HepG2 (cell line): Measurements from ENCODE around the gene CDK15. TPM values are rescaled to one million over a fixed set of nuclear protein-coding genes. Genes with fewer than 3 reads are reported as not detected.
A peak's percentile ranks its signal among the peaks of the same experiment; 100 is the strongest.

Experiments
- CBFB ChIP-seq: sonication (generic); formaldehyde crosslinking; IDR thresholded peaks from 2 replicates; pipeline ENCODE4 v1.4.0; 2020; ENCODE audit warnings: missing genetic modification reagents
- EED ChIP-seq: sonication (generic); formaldehyde crosslinking; IDR thresholded peaks from 2 replicates; pipeline ENCODE4 v1.5.0; 2020; ENCODE audit warnings: mild to moderate bottlenecking, missing genetic modification reagents
- HMGXB4 ChIP-seq, 2 experiments: sonication (generic) in 1 of 2; formaldehyde crosslinking in 1 of 2; IDR thresholded peaks; 2 replicates each; pipeline versions ENCODE4 v1.4.0 to v1.6.1; 2018 to 2020; ENCODE audit warnings: missing genetic modification reagents in 2 of 2, borderline replicate concordance in 1 of 2, low read depth in 1 of 2, mild to moderate bottlenecking in 1 of 2, missing biosample characterization in 1 of 2
- KLF11 ChIP-seq: IDR thresholded peaks from 2 replicates; pipeline ENCODE4 v1.6.1; 2016; ENCODE audit warnings: missing compliant biosample characterization
- NR1H2 ChIP-seq: sonication (generic); formaldehyde crosslinking; IDR thresholded peaks from 2 replicates; pipeline ENCODE4 v1.8.1; 2022; ENCODE audit warnings: low read depth, missing genetic modification reagents, borderline replicate concordance
- REXO4 ChIP-seq: sonication (generic); formaldehyde crosslinking; IDR thresholded peaks from 2 replicates; pipeline ENCODE4 v1.8.0; 2022; ENCODE audit warnings: missing genetic modification reagents, mild to moderate bottlenecking, borderline replicate concordance
- RFXANK ChIP-seq: IDR thresholded peaks from 2 replicates; pipeline ENCODE4 v1.6.1; 2016
- ZBTB21 ChIP-seq: sonication (generic); formaldehyde crosslinking; IDR thresholded peaks from 2 replicates; pipeline ENCODE4 v1.4.0; 2020; ENCODE audit warnings: missing genetic modification reagents
- ZNF225 ChIP-seq: sonication (generic); formaldehyde crosslinking; IDR thresholded peaks from 2 replicates; pipeline ENCODE4 v1.4.0; 2020; ENCODE audit warnings: mild to moderate bottlenecking, missing genetic modification reagents
- ZNF281 ChIP-seq: sonication (generic); formaldehyde crosslinking; IDR thresholded peaks from 2 replicates; pipeline ENCODE4 v1.4.0; 2020; ENCODE audit warnings: missing genetic modification reagents, borderline replicate concordance
- ZNF317 ChIP-seq: sonication (generic); formaldehyde crosslinking; IDR thresholded peaks from 2 replicates; pipeline ENCODE4 v1.5.0; 2020; ENCODE audit warnings: mild to moderate bottlenecking, missing genetic modification reagents
- ZNF383 ChIP-seq: sonication (generic); formaldehyde crosslinking; IDR thresholded peaks from 2 replicates; pipeline ENCODE4 v1.4.0; 2020; ENCODE audit warnings: missing genetic modification reagents, mild to moderate bottlenecking, borderline replicate concordance
- ZNF605 ChIP-seq: sonication (generic); formaldehyde crosslinking; IDR thresholded peaks from 2 replicates; pipeline ENCODE4 v1.8.0; 2022; ENCODE audit warnings: mild to moderate bottlenecking, missing genetic modification reagents
- ZNF775 ChIP-seq: sonication (generic); formaldehyde crosslinking; IDR thresholded peaks from 2 replicates; pipeline ENCODE4 v1.4.0; 2020; ENCODE audit warnings: missing genetic modification reagents, mild to moderate bottlenecking, moderate library complexity, borderline replicate concordance
- polyA plus RNA-seq, 8 experiments: library from polyadenylated mRNA; depleted of rRNA in 3 of 8; stranded (reverse) in 7 of 8; unstranded in 1 of 8; fragments of >200 nt; fragmentation: Illumina TruSeq in 4 of 8; extraction: Trizol in 4 of 8; gene quantifications; 2 replicates each; pipeline versions ENCODE4 v1.2.1 to v1.2.3, GENCODE V29; 2011 to 2016; ENCODE audit warnings: low read depth in 4 of 8, missing spikeins in 1 of 8, mixed read lengths in 1 of 8; ENCODE audit not compliant: insufficient read depth in 1 of 8
- total RNA-seq, 5 experiments: library from RNA; depleted of rRNA; stranded (reverse); fragments of >200 nt; fragmentation: Illumina TruSeq; extraction: Trizol; gene quantifications; 2 replicates each; pipeline ENCODE4 v1.2.3, GENCODE V29; 2016; ENCODE audit warnings: low read depth in 1 of 5
- TF ChIP-seq, protein P1 (sequence below): sonication (generic); formaldehyde crosslinking; conservative IDR thresholded peaks from 2 replicates; pipeline ENCODE4 v1.8.1; 2023; ENCODE audit warnings: missing genetic modification reagents
- TF ChIP-seq, protein P2 (sequence below): sonication (generic); formaldehyde crosslinking; IDR thresholded peaks from 2 replicates; pipeline ENCODE4 v1.8.1; 2023; ENCODE audit warnings: missing genetic modification reagents, mild to moderate bottlenecking, borderline replicate concordance
- TF ChIP-seq, protein P3 (sequence below): sonication (generic); formaldehyde crosslinking; IDR thresholded peaks from 2 replicates; pipeline ENCODE4 v1.4.0; 2020; ENCODE audit warnings: missing genetic modification reagents, borderline replicate concordance

The CDK15 gene
- total and polyA plus RNA-seq, 2 of the 13 experiments (the other 11 are each of a cell fraction or from before 2014, with no cell fraction given) = not detected

DNA sequence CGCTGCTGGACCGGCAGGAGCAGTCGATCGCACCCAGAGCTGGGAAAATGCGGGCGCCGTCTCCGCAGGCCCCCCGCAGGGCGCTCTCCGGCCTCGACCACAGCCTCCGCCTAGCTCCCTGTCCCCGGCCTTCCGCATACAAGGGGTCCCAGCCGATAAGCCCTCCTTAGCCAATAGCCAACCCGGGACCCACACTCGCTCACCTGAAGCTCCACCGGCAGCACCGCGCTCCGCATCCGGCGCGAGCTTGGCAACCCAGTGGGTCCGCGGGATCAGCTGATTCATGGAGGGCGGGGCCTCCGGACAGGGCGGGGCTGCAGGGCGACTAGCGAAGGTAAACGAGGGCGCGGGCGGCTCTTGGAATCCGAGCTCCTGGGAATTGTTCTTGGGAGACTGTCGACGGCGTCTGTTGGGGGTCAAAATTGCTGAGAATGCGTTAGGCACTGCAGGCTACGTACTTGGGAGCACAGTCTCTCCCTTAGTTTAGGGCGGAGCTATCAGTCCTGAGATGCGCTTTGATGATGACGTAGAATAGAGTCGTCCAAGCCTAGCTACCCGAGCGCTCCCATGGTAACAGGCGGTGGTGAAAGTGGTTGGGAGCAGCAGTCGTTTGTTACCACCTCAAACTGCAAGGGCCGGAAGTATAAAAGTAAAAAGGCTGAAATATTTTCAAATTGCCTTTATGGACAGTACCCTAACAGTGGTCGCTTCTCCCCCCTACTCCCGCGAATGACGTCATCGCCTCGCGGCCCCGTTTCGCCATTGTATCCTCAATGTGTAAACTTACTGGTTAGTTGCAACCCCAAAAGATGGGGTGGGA, 25.5 kb upstream of the CDK15 start, which contains the start of gene ALS2 (continued):
- TF ChIP-seq ZNF281 (CRISPR knock-in tag) (0 out of 2 replicates have a peak, but pooled peaks have one; percentile 25), CBFB (CRISPR knock-in tag) (peak; percentile 49; the same call in 1 of the 2 replicates), HMGXB4 (CRISPR knock-in tag; IDR thresholded peaks at IDR 0.05; ENCODE audit: borderline replicate concordance in 1 of 2, low read depth in 1 of 2) (peak; percentile 79 to 90), ZNF383 (CRISPR knock-in tag) (no peak; the same call in 1 of the 2 replicates), ZNF225 (no peak), ZBTB21 (CRISPR knock-in tag) (peak; percentile 83), ZNF605 (CRISPR knock-in tag) (peak; percentile 73; the same call in 1 of the 2 replicates), NR1H2 (CRISPR knock-in tag) (no peak), ZNF775 (CRISPR knock-in tag) (no peak), ZNF317 (CRISPR knock-in tag) (peak; percentile 71; the same call in 1 of the 2 replicates), RFXANK (CRISPR knock-in tag) (peak; percentile 20; the same call in 1 of the 2 replicates), KLF11 (peak; percentile 81), EED (no peak), REXO4 (CRISPR knock-in tag) (no peak)
- TF ChIP-seq, protein P1, sequence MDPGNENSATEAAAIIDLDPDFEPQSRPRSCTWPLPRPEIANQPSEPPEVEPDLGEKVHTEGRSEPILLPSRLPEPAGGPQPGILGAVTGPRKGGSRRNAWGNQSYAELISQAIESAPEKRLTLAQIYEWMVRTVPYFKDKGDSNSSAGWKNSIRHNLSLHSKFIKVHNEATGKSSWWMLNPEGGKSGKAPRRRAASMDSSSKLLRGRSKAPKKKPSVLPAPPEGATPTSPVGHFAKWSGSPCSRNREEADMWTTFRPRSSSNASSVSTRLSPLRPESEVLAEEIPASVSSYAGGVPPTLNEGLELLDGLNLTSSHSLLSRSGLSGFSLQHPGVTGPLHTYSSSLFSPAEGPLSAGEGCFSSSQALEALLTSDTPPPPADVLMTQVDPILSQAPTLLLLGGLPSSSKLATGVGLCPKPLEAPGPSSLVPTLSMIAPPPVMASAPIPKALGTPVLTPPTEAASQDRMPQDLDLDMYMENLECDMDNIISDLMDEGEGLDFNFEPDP = 0 out of 2 replicates have a peak, but pooled peaks have one; percentile 46
- TF ChIP-seq, protein P2, sequence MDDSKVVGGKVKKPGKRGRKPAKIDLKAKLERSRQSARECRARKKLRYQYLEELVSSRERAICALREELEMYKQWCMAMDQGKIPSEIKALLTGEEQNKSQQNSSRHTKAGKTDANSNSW = no peak
- TF ChIP-seq, protein P3, sequence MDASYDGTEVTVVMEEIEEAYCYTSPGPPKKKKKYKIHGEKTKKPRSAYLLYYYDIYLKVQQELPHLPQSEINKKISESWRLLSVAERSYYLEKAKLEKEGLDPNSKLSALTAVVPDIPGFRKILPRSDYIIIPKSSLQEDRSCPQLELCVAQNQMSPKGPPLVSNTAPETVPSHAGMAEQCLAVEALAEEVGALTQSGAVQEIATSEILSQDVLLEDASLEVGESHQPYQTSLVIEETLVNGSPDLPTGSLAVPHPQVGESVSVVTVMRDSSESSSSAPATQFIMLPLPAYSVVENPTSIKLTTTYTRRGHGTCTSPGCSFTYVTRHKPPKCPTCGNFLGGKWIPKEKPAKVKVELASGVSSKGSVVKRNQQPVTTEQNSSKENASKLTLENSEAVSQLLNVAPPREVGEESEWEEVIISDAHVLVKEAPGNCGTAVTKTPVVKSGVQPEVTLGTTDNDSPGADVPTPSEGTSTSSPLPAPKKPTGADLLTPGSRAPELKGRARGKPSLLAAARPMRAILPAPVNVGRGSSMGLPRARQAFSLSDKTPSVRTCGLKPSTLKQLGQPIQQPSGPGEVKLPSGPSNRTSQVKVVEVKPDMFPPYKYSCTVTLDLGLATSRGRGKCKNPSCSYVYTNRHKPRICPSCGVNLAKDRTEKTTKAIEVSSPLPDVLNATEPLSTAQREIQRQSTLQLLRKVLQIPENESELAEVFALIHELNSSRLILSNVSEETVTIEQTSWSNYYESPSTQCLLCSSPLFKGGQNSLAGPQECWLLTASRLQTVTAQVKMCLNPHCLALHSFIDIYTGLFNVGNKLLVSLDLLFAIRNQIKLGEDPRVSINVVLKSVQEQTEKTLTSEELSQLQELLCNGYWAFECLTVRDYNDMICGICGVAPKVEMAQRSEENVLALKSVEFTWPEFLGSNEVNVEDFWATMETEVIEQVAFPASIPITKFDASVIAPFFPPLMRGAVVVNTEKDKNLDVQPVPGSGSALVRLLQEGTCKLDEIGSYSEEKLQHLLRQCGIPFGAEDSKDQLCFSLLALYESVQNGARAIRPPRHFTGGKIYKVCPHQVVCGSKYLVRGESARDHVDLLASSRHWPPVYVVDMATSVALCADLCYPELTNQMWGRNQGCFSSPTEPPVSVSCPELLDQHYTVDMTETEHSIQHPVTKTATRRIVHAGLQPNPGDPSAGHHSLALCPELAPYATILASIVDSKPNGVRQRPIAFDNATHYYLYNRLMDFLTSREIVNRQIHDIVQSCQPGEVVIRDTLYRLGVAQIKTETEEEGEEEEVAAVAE (CRISPR knock-in tag) = peak; percentile 36; the same call in 1 of the 2 replicates
